ENCODE results near the gene BEND3.
"Not testable (repeated sequence)": the region's sequence is repeated elsewhere in the genome, so short reads cannot be mapped to it uniquely, and the experiment has no call there.

Gene BEND3

GRCh38 chr6:107026965-107027364 lies 88.3 kb downstream of the BEND3 start:
- DNase-seq, result no peak

- DNase-seq, result no peak
Observed at GRCh38 chr6:107021446-107022185, 93.7 kb downstream of the BEND3 start.

GRCh38 chr6:107020239-107020638 lies 95.1 kb downstream of the BEND3 start:
- DNase-seq, result no peak

GRCh38 chr6:107019628-107020027 lies 95.7 kb downstream of the BEND3 start:
- not testable (repeated sequence) for DNase-seq

GRCh38 chr6:107019047-107019446 lies 96.3 kb downstream of the BEND3 start:
- DNase-seq, result no peak

All from right forelimb (tissue), 1 donor.